Keratinocyte (primary cell): ENCODE measurements around the gene ATP2A3.

Experiments
- CTCF ChIP-seq, 3 experiments: IDR thresholded peaks in 1 of 3; conservative IDR thresholded peaks in 1 of 3; optimal IDR thresholded peaks in 1 of 3; 2 replicates in 2 of 3; 3 replicates in 1 of 3; pipeline versions ENCODE3 to v1.5.1; 2011; ENCODE audit warnings: low read length in 3 of 3, mild to moderate bottlenecking in 3 of 3, moderate library complexity in 2 of 3, control low read depth in 1 of 3, inconsistent platforms in 1 of 3; ENCODE audit not compliant: insufficient read depth in 2 of 3; ENCODE audit errors: extremely low read depth in 1 of 3
- EZH2 ChIP-seq: IDR thresholded peaks from one replicate; pipeline ENCODE4 v1.6.1; 2012; ENCODE audit warnings: inconsistent platforms, mild to moderate bottlenecking, low read length, moderate library complexity

- TF ChIP-seq CTCF (optimal IDR thresholded peaks at IDR 0.05 in 1 of 3, IDR thresholded peaks at IDR 0.05 in 1 of 3, conservative IDR thresholded peaks at IDR 0.05 in 1 of 3; ENCODE audit: extremely low read depth in 1 of 3, insufficient read depth in 2 of 3, low read length in 3 of 3) (no peak), EZH2 (no peak)
Measured at GRCh38 chr17:3980381-3981014, 16.3 kb upstream of the ATP2A3 start.
